HEK293 (cell line): ENCODE measurements around the gene CLCA1.

Source experiments
- CTCF ChIP-seq: fragments of 450-650 bp; formaldehyde crosslinking; IDR thresholded peaks from 2 replicates; pipeline ENCODE4 v1.5.1; 2016; ENCODE audit warnings: missing biosample characterization, missing genetic modification characterization
- ZNF280D ChIP-seq: fragments of 450-650 bp; formaldehyde crosslinking; IDR thresholded peaks from 2 replicates; pipeline ENCODE4 v1.5.1; 2016; ENCODE audit warnings: missing biosample characterization, missing genetic modification characterization
- ZNF510 ChIP-seq: fragments of 450-650 bp; formaldehyde crosslinking; IDR thresholded peaks from 2 replicates; pipeline ENCODE4 v1.5.1; 2018; ENCODE audit warnings: mild to moderate bottlenecking, missing genetic modification characterization, missing biosample characterization; ENCODE audit not compliant: insufficient replicate concordance
- ZSCAN18 ChIP-seq: fragments of 450-650 bp; formaldehyde crosslinking; IDR thresholded peaks from 2 replicates; pipeline ENCODE4 v1.5.1; 2016; ENCODE audit warnings: missing biosample characterization, missing genetic modification characterization
- ZSCAN30 ChIP-seq: fragments of 450-650 bp; IDR thresholded peaks from 2 replicates; pipeline ENCODE4 v1.5.1; 2018; ENCODE audit warnings: missing biosample characterization, mild to moderate bottlenecking, missing genetic modification characterization, moderate library complexity

GRCh38 chr1:86508583-86508969 lies 39.8 kb downstream of the CLCA1 start:
- TF ChIP-seq ZNF280D (no peak), ZSCAN30 (tag by site-specific recombination) (no peak), ZNF510 (tag by site-specific recombination) (no peak), CTCF (no peak), ZSCAN18 (tag by site-specific recombination) (no peak)
